Measurements from ENCODE around the gene MPRIP. TPM values are rescaled to one million over a fixed set of nuclear protein-coding genes. Genes with fewer than 3 reads are reported as not detected.
"Not testable (repeated sequence)": the region's sequence is repeated elsewhere in the genome, so short reads cannot be mapped to it uniquely, and the experiment has no call there.

Gene MPRIP
- total RNA-seq, 1 experiment from 2014 or later = 143 TPM

DNA sequence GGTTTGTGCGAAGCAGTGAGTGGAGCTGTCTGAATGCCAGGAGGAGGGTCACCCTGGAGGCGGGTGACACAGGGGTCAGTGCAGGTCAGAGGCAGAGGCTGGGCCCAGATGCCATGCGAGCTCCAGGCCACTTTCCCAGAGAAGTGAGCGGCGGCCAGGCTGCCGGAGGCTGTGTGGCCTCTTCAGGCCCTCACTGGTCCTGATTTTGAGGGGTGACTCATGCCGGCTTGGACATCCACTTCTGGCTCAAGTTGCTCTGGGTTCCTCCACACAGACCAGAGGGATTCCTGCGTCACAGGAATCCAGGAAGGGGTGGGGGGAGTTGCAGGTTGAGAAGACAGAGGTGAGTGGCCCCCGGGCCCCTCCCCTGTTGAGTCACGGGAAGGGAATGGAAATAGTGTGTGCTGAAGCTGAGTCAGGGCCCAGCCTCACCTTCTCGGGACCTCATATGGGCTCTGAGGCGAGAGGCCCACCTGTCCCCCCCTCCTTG, 31.7 kb upstream of the MPRIP start:
- not testable (repeated sequence) for H3K9me3 ChIP-seq, H3K4me3 ChIP-seq, H3K27me3 ChIP-seq, H3K36me3 ChIP-seq
- peak; percentile 80 for DNase-seq

DNA sequence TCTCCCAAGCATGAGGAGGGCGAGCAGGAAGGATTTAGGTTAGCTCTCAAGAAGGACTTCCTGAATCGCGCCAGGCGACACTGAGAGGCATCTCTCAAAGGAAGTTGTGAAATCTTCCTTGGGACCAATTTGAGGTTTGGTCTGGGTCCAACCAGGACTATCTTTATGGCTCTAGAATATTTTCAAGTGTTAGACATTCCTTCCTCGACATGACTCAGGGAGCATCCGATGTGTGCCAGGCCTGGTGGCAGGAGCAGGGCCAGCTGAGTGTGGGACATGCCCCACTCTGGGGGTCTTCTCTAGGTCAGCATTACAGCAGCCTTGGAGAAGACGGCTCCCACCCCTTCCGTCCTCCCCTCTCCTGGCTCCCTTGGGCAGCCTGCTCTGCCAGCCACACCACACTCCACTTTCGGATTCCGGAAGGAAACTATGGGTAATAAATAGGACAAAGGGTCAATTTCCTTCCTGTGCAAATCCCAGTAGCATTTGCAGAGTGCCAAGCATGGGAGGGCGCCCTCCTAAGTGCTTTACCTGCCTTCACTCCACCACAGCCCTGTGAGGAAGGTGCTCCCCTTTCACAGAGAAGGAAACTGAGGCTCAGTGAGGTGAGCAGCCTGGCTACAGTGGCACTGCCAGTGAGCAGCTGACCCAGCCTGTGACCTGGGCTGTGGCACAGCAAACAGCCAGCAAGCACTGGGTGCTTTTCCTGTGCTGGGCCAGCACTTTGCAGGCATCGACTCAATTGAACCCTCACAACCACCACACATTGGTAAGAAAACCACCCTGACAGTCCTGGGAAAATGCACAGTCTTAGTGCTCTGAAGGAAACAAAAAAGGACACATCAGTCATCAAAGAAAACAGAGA, 31.0 kb upstream of the MPRIP start:
- H3K9me3 ChIP-seq, H3K36me3 ChIP-seq, H3K4me3 ChIP-seq, H3K27me3 ChIP-seq: not testable (repeated sequence)
- DNase-seq = peak; percentile 81

DNA sequence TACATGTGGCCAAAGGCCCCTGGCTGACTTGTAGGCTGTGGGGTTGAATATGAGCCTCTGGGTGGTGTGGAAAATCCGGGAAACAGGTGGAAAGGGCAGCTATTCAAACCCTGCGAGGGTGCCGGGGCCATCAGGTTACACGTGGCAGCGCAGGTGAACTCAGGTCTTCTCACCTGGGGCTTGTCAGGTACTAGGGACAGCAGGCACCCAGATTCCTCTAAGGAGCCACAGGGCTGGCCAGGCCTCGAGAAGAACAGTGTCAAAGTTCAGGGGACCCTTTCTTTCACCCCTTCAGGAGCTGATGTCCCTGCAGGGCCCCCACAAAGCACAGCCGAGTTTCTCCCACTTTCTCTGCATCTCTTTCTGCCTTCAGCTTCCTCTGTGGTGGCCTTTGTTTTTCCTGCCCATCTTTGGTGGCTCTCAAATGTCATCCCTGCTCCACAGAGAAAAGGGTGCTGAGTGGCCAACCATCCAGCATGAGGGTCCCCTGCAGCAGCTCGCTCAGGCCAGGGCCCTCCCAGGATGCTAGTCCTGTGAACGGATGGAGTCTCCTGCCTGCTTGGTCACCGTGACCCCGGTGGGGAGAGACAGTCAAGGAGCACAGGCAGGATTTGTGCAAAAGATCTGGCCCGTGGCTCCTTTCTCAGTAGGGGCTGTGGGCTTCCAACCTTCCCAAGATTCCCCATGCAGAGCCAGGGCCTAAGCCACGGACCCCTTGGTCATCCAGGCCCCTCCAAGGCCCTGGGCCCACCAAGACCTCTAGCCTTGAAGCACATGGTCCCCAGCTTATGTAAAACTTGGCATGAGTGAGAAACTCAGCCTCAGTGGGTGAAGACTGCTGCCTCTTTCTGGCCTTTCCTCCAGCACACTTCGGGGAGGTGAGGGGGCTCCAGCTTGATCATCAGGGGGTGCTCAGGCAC, 28.2 kb upstream of the MPRIP start:
- not testable (repeated sequence) for H3K27me3 ChIP-seq, H3K36me3 ChIP-seq, DNase-seq, H3K4me3 ChIP-seq, H3K9me3 ChIP-seq

DNA sequence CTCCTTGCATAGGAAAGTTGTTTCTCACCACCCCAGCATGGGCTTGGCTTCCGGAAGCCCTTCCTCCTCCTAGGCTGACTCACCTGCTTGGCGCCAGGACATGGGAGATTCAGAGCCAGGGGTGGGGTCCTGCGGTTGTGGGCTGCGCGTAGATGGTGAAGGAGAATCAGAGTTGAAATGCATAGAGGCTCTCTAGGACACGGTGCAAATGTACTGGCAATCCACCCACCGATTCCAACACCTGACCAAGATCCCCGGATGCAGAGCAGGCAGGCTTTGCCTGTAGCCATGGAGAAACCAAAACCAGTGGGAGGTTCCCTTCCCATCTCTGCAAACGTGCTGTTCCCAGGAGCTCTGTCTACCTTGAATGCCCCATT, 27.5 kb upstream of the MPRIP start:
- not testable (repeated sequence) for H3K9me3 ChIP-seq, H3K36me3 ChIP-seq, H3K4me3 ChIP-seq, H3K27me3 ChIP-seq
- DNase-seq = peak; percentile 69

DNA sequence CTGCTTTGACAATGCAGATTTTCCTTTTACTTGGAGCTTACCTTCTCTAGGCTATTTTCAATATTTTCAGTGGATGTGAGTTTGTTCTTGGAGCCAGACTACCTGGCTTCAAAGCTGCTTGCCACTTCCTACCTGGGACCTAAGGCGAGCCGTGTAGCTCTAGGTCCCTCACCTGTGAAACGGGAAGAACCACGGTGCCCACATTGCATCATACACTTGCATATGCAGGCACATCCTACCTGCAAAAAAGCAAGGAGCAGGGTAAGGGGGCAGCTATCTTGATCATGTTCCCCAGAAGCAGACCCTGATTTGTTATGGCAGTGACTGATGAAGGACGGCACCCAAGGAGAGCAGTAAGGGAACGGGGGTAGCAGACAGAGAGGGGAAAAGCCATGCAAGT, 27.0 kb upstream of the MPRIP start:
- Histone ChIP-seq H3K27me3 (no peaks in the 10 kb centered on the region), H3K9me3 (no peaks in the 10 kb centered on the region), H3K36me3 (no peaks in the 10 kb centered on the region), H3K4me3 (no peak overlapping the region)
- DNase-seq = no peak

DNA sequence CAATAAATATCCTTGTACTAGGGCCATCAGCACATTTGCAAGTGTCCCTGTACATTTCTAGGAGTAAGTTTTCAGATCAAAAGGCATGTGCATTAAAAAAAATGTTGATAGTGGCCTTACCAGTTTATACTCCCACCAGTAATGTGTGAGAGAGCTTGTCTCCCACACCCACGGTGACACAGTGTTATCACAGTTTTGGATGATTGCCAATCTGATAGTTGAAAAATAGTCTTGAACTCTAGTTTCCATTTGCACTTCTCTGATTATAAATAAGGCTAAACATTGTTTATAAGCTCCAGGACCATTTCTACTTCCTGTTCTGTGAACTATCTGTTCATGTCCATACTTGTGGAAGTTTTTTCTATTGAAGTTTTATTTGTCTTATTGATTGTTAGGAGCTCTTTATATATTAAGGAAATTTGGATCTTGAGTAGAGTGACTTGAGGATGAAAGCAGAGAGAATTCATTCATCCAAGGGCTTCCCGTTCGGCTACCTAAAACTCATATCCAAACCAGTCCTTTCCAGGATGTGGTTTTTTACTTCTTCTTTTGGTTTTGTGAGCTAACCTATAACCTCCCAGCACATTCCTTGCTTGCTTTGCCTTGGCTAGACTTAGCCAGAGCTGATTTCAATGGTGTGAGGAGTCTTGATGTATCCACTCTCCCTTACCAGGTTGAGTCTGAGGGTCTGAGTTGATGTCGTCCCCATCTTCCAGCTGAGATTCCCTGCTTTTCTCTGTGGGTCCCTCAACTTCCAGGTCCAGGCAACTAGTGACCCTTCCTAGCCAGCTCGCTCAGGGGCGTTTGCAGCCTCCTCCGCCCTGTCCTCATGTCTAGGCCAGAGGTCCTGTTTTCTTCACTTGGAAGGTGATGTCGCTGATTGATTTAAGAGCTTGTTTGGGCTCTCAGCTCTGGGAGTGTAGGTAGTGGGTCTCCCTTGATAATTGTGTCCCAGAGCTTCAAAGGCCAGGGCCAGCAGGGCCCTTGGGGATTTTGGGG, 25.8 kb upstream of the MPRIP start:
- not testable (repeated sequence) for H3K4me3 ChIP-seq, H3K36me3 ChIP-seq, DNase-seq, H3K9me3 ChIP-seq, H3K27me3 ChIP-seq

DNA sequence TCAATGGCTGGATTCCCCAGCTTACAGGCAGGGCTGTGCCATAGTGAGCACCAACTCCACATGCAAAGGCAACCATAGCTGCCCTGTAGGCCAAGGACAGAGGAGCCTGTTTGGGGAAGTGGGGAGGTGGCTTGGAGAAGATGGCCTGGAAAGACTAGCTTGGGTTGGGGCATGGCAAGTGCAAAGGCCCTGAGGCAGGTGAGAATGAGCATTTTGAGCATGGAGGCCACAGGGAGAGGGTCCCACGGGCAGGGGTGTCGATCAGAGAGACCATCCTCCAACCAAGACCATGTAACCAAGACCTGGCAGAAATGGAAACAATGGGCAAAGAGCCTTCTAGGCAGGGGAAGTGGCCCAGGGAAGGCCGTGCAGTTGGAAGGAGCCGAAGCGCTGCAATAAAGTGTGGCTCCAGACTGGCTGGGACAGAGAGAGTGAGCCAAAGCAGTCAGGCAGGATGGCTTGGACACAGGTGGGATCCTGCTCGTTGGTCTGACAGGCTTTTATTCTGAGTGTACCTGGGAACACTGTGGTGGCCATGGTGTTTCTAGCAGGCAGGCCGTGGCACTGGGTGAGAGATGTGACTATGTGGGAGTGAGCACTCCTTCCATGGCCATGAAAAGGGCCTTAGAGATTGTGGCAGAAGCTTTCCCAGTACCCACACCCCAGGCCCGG, 24.8 kb upstream of the MPRIP start:
- H3K9me3 ChIP-seq = no peaks in the 10 kb centered on the region
- DNase-seq = no peak
- no peaks in the 10 kb centered on the region for H3K36me3 ChIP-seq
- no peaks in the 10 kb centered on the region for H3K27me3 ChIP-seq
- H3K4me3 ChIP-seq = no peak overlapping the region

DNA sequence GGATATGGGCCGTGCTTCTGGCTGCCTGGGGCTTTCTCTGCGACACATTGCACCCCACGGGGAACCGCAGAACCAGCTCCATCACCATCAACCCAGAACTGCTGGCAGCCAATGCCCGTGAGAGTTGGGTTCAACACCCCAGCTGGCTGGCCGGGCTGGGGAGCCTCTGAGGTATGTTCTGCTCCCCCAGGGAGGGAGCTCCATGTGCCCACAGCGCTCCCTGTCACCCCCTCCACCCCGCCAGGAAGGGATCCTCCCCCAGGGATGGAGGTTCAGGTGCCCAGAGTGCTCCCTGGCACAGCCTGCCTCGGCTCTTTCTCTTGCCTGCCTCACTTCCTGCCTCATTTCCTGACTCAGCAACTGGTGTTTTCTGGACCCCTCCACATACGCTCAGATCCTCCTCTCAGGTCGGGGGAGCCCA, 24.2 kb upstream of the MPRIP start:
- no peaks in the 10 kb centered on the region for H3K9me3 ChIP-seq
- no peak overlapping the region for H3K4me3 ChIP-seq
- DNase-seq = no peak
- H3K27me3 ChIP-seq = no peaks in the 10 kb centered on the region
- H3K36me3 ChIP-seq = no peaks in the 10 kb centered on the region

DNA sequence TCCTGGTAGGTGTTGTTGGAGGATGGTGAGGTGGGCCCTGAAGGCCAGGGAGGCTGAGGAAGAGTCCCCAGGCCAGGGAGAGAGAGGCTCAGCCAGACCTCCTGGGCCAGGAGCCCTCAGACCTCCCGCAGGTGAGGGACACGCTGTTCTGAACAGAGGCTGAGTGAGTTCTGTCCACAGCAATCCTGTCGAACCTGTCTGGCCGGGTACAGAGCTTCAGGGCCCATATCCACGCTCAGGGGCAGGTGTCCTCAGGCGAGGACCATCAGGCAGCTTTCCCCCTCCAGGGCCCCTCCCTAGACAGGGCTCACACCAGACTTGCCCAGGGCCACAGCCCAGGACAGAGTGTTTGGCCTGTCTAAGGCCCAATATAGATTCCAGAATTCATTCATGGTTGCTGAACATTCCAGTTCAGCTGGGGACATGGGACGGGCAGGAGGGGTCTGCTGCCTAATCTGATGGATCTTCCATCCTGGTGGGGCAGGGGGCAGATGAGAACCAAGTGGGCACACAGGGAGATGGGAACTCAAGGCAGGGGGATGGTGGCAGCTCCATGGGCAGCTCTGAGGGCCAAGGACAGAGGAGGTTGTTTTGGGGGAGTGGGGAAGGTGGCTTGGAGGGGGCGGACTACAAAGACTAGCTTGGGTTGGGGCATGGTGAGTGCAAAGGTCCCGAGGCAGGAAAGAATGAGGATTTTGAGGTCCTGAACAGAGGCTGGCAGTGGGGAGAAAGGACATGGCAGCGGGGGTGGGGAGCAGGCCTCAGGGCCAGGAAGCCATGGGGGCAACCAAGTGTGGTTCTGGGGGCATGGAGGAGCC, 23.4 kb upstream of the MPRIP start:
- Histone ChIP-seq H3K27me3 (no peaks in the 10 kb centered on the region), H3K4me3 (no peak overlapping the region), H3K9me3 (no peaks in the 10 kb centered on the region), H3K36me3 (no peaks in the 10 kb centered on the region)
- DNase-seq = no peak

DNA sequence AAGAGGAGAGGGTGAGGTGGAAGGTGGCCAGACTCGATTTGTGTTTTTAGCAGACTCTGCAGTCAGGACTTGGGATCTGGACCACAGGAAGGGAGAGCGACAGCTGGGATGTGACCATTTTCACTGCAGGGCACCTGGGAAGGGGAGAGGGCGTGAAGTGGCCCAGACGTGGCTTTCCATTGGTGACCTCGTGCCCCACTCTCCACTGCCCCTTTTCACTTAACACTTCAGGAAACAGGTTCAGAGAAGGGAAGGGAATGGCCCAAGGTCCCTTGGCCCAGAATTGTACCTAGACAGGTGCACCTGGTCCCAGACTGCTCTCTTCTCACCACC, 22.9 kb upstream of the MPRIP start:
- H3K27me3 ChIP-seq = no peaks in the 10 kb centered on the region
- H3K4me3 ChIP-seq = no peak overlapping the region
- no peaks in the 10 kb centered on the region for H3K9me3 ChIP-seq
- DNase-seq = no peak
- H3K36me3 ChIP-seq = no peaks in the 10 kb centered on the region

DNA sequence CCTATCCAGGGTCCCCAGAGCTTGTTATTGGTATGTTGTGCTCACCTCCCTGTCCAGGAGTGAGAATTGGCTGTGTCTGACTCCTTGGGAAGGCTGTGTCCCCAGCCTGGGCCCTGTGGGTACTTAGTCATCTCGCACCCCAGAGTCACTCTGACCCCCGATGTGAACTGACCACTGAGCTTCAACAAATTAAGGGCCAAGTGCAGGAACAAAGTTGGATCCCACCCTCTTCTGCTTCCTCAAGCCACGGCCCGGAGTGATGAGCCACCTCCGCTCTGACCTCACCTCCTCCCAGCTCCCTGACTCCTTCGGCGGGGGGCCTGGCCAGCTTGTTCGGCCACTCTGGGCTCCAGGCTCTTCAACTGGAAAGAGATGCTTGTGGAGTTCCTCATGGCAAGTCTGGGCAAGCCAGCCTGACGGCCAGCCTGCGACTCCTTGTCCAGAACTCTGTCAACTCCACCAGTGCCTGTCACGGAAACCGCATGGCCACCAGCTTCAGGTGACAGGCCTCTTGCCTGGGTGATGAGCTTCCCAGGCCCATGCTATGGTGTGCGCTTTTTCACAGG, 22.3 kb upstream of the MPRIP start:
- Histone ChIP-seq H3K36me3 (no peaks in the 10 kb centered on the region), H3K27me3 (no peaks in the 10 kb centered on the region), H3K4me3 (no peak overlapping the region), H3K9me3 (no peaks in the 10 kb centered on the region)
- no peak for DNase-seq

DNA sequence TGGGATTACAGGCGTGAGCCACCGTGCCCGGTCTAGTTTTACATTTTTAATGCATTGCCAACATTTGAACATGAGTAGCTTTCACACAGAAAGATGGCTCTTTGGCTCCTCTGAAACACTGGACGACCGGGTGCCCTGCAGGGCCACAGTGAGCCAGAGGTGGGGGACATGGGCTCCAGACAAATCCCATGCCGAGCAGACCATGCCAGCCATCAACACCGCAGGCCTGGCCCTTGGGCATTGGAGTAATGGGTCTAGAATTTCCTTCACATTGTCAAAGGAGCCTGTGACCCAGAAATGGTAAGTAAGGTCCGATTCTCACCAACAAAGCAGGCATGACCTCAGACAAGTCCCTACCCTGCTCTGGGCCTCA, 21.4 kb upstream of the MPRIP start:
- Histone ChIP-seq H3K36me3 (no peaks in the 10 kb centered on the region), H3K9me3 (no peaks in the 10 kb centered on the region), H3K27me3 (no peaks in the 10 kb centered on the region), H3K4me3 (no peak overlapping the region)
- no peak for DNase-seq

DNA sequence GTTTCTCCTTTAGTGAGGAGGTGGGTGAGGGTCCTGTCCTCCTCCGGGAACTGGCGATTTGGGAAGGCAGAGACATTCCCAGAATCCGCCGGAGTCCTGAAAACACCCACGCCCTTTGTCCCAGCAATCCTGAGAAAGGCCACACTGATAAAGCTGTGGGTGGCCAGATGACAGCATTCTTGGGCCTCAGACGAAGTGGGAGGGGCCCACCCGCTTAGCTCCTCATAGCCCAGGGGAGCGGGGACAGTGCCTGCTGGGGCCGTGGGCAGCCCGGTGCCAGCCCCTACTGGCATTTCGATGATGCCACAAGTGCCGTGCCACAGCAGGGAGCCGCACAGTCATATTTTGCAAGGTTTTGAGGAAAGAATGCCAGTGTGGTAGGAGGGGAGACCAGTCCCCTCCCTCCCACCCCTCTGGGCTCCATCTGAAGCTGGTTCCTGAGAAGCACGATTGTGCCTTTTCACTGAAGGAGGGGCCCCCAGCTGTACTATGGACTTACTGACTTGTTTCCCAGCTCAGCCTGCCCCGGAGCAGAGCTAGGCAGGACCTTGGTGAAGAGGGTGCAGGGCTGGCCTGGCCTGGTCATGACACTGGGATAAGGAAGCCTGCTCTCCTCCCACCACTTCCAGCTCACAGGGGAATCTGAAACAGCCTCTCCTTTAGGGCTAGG, 20.9 kb upstream of the MPRIP start:
- Histone ChIP-seq H3K9me3 (no peaks in the 10 kb centered on the region), H3K4me3 (no peak overlapping the region), H3K27me3 (no peaks in the 10 kb centered on the region), H3K36me3 (no peaks in the 10 kb centered on the region)
- DNase-seq = peak; percentile 69

DNA sequence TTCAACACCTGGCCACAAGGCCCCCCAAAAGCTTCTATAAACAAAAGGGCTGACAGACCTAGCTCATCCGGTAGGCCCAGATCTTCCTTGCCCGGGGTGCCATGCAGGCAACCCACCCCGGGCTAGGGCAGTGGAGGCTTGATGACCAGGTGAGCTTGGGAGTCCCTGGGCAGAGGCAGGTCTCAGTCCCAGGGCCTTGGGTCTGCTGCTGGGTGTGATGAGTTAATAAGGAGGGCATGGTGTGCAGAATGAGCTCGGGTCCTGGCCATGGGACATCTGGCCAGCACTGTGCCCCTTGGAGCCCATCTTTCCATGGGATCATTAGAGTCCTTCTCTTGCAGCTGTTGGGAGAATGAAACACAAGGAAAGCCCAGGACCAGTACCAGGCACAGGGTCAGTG, 20.2 kb upstream of the MPRIP start:
- DNase-seq = no peak
- Histone ChIP-seq H3K9me3 (no peaks in the 10 kb centered on the region), H3K36me3 (no peaks in the 10 kb centered on the region), H3K4me3 (no peak overlapping the region), H3K27me3 (no peaks in the 10 kb centered on the region)

DNA sequence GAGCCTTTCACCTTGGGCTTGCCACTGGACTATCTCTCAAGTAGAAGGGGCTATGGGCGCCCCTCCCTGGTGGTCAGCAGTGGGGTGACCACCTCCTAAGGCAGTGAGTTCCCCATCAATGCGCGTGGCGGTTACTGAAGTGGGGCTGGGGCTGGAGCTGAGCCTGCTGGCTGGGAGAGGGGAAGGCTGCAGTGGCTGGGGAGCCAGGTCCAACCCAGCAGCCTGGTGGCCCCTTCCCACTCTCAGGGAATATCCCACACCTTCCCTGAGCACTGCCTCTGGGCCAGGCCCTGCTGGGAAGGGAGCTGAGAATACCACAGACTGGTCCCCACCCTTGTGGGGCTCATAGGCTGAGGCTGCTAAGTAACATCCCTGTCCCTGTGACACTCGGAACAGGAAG, 19.8 kb upstream of the MPRIP start:
- Histone ChIP-seq H3K9me3 (no peaks in the 10 kb centered on the region), H3K36me3 (no peaks in the 10 kb centered on the region), H3K4me3 (no peak overlapping the region), H3K27me3 (no peaks in the 10 kb centered on the region)
- no peak for DNase-seq

Data from MG63 (cell line).